Peyer's patch (tissue), 4 donors: ENCODE data around the gene MRPS15.

ENCODE experiments used
- CTCF ChIP-seq, 6 experiments: fragments of 450-650 bp in 4 of 6; fragments of 200-600 bp in 2 of 6; sonication (generic) in 1 of 6; IDR thresholded peaks; one replicate each; pipeline ENCODE4 v1.5.1; 2017 to 2019; ENCODE audit warnings: antibody characterized with exemption in 6 of 6, mild to moderate bottlenecking in 3 of 6, moderate library complexity in 1 of 6
- POLR2A ChIP-seq, 2 donors: fragments of 450-650 bp; IDR thresholded peaks; one replicate each; pipeline ENCODE4 v1.5.1; 2017; ENCODE audit warnings: antibody characterized with exemption in 2 of 2, mild to moderate bottlenecking in 2 of 2, moderate library complexity in 2 of 2

DNA sequence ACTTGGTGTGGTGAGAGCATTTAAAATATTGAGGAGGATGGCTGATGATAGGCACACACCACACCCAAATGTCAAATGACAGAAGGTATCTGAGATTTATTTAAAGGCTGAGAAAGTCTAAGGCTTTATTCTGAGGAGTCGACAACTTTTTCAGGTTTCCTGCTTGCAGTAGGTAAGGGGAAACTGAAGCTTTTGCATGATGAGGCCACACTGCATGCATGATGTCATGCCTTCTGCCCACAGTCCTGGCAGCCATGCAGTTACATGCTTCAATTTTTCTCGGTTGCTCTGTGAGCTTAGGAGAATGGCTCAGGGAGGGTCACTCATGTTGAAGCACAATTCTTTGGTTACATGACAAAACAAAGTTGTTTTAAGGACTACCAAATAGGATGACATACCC is 20.9 kb downstream of the MRPS15 start:
- TF ChIP-seq CTCF (IDR thresholded peaks at IDR 0.05) (no peak), POLR2A (IDR thresholded peaks at IDR 0.05) (no peak)
